ENCODE data around the gene PIEZO2. TPM values are rescaled to one million over a fixed set of nuclear protein-coding genes. Genes with fewer than 3 reads are reported as not detected.

The PIEZO2 gene
- total and polyA plus RNA-seq, 11 donors, result 0.04 to 4.9 (median 0.20) TPM; not detected in 2

DNA sequence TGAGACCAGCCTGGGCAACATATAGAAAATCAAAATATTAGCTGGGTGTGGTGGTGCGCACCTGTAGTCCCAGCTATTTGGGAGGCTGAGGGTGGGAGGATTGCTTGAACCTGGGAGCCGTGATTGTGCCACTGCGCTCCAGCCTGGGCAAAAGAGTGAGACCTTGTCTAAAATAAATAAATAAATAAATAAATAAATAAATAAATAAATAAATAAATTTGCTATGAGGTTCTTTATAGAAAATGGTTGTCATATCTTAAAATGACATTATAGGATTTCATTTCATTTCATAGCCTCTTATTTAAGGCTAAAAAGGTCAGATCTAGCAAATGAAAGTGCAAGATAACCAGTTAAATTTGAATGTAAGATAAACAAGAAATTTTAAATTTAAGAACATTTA is 430.6 kb downstream of the PIEZO2 start:
- Histone ChIP-seq H3K27ac (no peak overlapping the region), H3K27me3 (no peaks in the 10 kb centered on the region), H3K9me3 (no peaks in the 10 kb centered on the region), H3K36me3 (no peaks in the 10 kb centered on the region), H3K4me1 (no peaks in the 10 kb centered on the region), H3K4me3 (no peak overlapping the region)
- WGBS, 4 donors, result 83 to 100% (median 95%) methylated on average over 3 of the region's 3 CpGs
- intact Hi-C loops (cut with DNase I), result loop anchor here in 2 of 10 donors (10.0 kb wide), 1 partner anchor 154 kb away; no protein-coding TSS in a partner anchor
- DNase-seq (no peak), ATAC-seq (no peak)
- TF ChIP-seq POLR2A (IDR thresholded peaks at IDR 0.05), result no peak
- TF ChIP-seq, protein P1, sequence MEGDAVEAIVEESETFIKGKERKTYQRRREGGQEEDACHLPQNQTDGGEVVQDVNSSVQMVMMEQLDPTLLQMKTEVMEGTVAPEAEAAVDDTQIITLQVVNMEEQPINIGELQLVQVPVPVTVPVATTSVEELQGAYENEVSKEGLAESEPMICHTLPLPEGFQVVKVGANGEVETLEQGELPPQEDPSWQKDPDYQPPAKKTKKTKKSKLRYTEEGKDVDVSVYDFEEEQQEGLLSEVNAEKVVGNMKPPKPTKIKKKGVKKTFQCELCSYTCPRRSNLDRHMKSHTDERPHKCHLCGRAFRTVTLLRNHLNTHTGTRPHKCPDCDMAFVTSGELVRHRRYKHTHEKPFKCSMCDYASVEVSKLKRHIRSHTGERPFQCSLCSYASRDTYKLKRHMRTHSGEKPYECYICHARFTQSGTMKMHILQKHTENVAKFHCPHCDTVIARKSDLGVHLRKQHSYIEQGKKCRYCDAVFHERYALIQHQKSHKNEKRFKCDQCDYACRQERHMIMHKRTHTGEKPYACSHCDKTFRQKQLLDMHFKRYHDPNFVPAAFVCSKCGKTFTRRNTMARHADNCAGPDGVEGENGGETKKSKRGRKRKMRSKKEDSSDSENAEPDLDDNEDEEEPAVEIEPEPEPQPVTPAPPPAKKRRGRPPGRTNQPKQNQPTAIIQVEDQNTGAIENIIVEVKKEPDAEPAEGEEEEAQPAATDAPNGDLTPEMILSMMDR (IDR thresholded peaks at IDR 0.05), result no peak

DNA sequence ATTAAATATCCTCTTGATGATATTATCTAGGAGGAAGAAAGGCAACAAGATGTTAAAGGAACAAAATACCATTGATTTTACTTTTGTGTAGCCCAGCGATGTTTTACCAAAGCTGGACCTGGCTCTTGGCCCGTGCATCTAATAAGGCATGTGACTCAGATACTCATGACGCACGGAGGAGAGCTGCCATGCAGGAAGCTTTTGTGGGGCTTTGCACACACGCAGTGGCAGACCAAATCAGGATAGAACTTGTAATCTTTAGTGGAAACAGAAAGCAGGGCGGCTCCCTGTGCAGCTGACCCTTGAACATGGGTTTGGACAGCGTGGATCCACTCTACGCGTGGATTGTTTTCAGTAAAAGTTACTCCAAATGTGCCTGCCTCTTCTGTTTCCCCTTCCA is 433.6 kb downstream of the PIEZO2 start:
- WGBS, 4 donors, result 58 to 70% (median 62%) methylated on average over 9 of the region's 9 CpGs
- intact Hi-C loops (cut with DNase I), result loop anchor here in 2 of 10 donors (10.0 kb wide), 1 partner anchor 151 kb away; no protein-coding TSS in a partner anchor
- Histone ChIP-seq H3K4me1 (peaks cover 0 to 6% (median 0%) of the 10 kb centered on the region in 12 donors), H3K27me3 (no peaks in the 10 kb centered on the region), H3K9me3 (no peaks in the 10 kb centered on the region), H3K27ac (no peak overlapping the region), H3K36me3 (no peaks in the 10 kb centered on the region), H3K4me3 (no peak overlapping the region)
- ATAC-seq (peak in 3 of 4 donors; percentile 62 to 86 (median 80)), DNase-seq (peak in 1 of 5 donors; percentile 52)
- TF ChIP-seq, protein P1 (IDR thresholded peaks at IDR 0.05), result no peak
- no peak for TF ChIP-seq POLR2A (IDR thresholded peaks at IDR 0.05)

DNA sequence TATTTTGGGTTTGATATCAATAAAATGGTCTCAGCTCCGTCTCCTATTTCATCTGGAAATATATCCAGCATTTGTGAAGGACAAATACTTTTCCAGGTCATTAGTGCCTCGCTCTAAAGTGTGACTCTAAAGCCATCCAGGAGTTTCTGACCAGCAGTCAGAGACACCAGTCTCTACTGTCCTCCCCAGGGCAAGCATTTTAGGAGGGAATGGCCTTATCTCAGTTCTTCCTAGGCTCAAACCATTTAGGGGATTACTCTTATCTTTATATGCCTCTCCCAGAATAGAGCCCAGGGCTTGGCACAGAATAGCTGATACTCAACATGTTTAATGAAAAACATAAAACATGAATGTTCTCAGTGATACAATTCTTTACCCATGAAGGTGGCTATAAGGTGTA is 436.0 kb downstream of the PIEZO2 start:
- DNase-seq, result no peak
- WGBS, 4 donors, result 45 to 58% (median 52%) methylated on average over 2 of the region's 2 CpGs
- intact Hi-C loops (cut with DNase I), result loop anchor here in 2 of 10 donors (10.0 kb wide), 1 partner anchor 149 kb away; no protein-coding TSS in a partner anchor

DNA sequence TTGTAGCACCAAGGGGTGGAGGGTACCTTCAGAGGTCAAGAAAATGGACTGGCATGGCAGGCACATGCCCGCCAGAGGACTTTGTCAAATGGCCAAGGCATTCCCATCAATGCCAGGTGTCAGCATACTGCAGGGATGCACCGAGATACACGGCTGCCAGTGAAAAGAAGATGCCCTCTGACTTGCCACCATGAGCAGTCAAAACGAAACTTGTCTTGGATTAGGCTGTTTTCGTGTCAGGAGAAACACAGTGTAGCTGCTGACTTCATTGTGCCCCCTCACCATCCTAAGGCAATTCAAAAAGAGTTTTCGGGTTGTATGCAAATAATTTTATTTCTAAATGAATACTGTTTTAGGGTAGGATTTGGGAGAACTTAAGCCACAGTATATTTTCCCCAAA is 442.1 kb downstream of the PIEZO2 start:
- Histone ChIP-seq H3K27me3 (no peaks in the 10 kb centered on the region), H3K4me3 (no peak overlapping the region), H3K36me3 (no peaks in the 10 kb centered on the region), H3K9me3 (no peaks in the 10 kb centered on the region), H3K27ac (no peak overlapping the region), H3K4me1 (no peaks in the 10 kb centered on the region)
- 72 to 91% (median 88%) methylated on average over 6 of the region's 6 CpGs for WGBS, 4 donors
- no peak for TF ChIP-seq POLR2A (IDR thresholded peaks at IDR 0.05)
- TF ChIP-seq, protein P1 (IDR thresholded peaks at IDR 0.05), result no peak
- no peak for DNase-seq
- intact Hi-C loops (cut with DNase I), result no loop called here
- ATAC-seq, result no peak

More for the DNA sequence above, 436.0 kb downstream of the PIEZO2 start:
- H3K4me3 ChIP-seq, result no peak overlapping the region
- peaks cover 0 to 6% (median 0%) of the 10 kb centered on the region in 12 donors for H3K4me1 ChIP-seq
- H3K36me3 ChIP-seq, result no peaks in the 10 kb centered on the region
- no peak for TF ChIP-seq POLR2A (IDR thresholded peaks at IDR 0.05)
- TF ChIP-seq, protein P1 (IDR thresholded peaks at IDR 0.05), result no peak
- ATAC-seq, result peak in 2 of 4 donors; percentile 30 to 44
- peak overlapping the region in 1 of 12 donors; percentile 14 for H3K27ac ChIP-seq
- H3K27me3 ChIP-seq, result no peaks in the 10 kb centered on the region
- H3K9me3 ChIP-seq, result no peaks in the 10 kb centered on the region

Data from heart left ventricle (tissue), 16 donors.